Measurements from ENCODE around the gene TPCN2.

TPCN2 gene

GRCh38 chr11:69152733-69153421 lies 104.1 kb downstream of the TPCN2 start:
- DNase-seq (ENCODE audit: low spot score), result no peak

GRCh38 chr11:69153661-69154060 lies 104.9 kb downstream of the TPCN2 start:
- no peak for DNase-seq (ENCODE audit: low spot score)

- DNase-seq (ENCODE audit: low spot score), result no peak
These were observed 105.6 kb downstream of the TPCN2 start for GRCh38 chr11:69154211-69154913.

DNA sequence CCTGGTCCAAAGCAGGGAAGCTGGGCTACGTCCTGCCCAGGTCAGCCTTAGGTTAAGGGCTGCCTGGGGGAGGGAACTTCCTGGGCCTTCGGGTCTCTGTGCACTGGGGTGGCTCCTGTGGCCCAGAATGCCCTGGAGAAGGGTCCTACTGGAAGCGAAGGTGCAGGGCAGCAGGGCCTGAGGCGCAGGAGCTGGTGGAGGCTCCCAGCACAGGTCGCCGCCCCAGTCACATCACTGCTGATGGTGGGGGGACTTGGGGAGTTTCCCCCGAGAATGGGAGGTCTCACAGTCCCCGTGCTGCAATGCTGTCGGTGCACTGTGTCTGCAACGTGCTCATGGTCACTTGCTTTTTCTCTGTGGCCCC lies 106.2 kb downstream of the TPCN2 start:
- DNase-seq (ENCODE audit: low spot score), result no peak

- DNase-seq (ENCODE audit: low spot score), result peak; percentile 34
These were observed 106.8 kb downstream of the TPCN2 start, which contains the start of gene SMIM38 for GRCh38 chr11:69155302-69156234. SMIM38 (plus strand) TSS chr11:69155935; CDS start chr11:69157847, 1,912 bp downstream.

GRCh38 chr11:69156235-69156639 lies 107.5 kb downstream of the TPCN2 start:
- DNase-seq (ENCODE audit: low spot score), result no peak

DNA sequence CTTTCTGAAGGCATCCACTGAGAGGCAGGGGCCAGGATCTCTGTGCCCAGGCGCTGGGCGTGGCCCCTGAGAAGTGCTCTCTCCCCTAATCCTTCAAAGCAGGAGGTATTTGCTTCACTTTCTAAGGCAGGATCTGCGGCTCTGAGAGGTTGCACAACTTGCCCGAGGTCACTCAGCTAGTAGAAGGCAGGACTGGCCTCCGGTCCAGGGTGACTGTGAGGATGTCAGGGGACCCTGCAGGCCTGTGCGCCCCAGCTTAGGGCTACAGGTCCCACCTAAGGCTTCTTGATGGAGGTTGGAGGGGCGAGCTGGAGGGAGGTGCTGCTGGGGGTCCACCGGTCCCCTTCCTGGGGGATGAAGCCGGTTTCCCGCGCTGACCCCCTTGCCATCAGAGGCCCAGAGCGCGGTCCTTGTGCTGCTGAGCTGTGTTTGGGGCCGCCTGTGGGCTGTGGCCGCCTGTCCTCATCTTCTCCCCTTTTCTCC lies 108.0 kb downstream of the TPCN2 start:
- DNase-seq (ENCODE audit: low spot score), result peak; percentile 17

DNA sequence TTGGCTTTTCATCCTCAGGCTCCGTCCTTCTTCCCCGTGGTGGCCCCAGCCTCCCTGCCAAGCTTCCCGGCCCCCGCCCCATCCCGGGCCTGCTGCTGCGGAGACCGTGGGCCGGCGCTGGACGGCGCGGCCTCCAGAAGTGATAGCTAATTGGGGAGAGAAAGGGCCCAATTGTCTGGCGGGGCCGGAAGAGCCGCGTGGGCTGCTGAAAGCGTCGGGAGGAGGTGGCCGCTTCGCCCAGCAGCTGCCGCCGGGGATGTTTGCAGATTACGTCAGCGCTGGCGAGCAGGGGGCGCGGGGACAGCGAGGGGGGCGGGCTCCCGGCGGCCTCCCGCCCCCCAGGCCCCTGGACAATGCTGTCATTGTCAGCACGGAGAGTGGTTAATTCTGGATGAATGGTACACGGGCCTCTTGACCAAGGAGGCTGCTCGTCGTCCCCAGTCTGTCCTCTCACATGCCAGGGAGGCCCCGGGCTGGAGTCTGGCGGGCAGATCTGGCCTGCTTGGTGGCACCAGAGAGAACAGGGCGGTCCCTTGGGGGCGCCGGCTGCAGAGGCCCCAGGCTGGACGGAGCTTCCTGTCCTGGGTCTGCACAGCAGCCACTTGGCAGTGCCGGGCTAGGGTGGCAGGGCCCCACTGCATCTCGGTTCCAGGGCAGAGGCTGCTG lies 108.6 kb downstream of the TPCN2 start:
- peak; percentile 91 for DNase-seq (ENCODE audit: low spot score)

- DNase-seq (ENCODE audit: low spot score), result no peak
These were observed 109.1 kb downstream of the TPCN2 start for GRCh38 chr11:69157822-69158231.

DNA sequence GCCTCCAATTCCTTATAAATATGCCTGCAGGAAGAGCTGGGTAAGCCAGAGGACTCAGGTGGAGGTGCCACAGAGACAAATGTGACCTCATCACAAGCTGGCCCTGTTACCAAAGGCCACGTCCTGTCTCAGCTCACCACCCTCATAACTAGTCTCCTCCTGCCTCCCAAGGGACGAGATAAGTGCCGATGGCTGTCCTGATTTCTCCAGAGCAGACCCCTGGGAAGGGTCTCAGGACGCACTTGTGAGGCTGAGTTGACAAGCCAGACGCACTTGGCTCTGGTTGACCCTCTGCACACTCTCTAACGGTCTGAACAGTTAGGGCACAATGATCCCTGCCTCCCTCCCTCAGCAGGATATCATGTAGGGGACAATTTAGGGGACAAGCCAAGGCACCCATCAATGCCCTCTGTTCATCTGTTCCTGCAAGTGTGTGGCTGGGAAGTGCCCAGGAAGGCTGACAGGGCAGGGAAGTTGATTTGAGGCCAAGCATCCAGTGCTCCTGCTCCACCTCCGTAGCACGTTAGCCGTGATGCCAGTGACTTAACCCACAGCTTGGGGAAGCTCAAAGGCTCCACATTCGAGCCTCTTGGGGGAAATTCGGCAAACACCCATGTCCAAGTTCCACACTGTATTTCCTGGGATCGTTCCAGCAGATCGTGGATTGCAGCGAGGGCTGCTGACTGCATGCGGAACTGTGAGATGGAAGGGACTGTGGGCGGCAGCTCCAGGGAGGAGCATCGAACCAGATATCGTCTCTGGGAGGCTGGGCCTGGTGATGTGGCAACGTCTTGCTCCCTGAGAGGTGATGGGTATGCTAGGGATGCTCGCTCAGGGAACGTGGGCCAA lies 109.8 kb downstream of the TPCN2 start:
- no peak for DNase-seq (ENCODE audit: low spot score)

- DNase-seq (ENCODE audit: low spot score), result no peak
These were observed 110.6 kb downstream of the TPCN2 start for GRCh38 chr11:69159150-69159852.

GRCh38 chr11:69160296-69161116 lies 111.8 kb downstream of the TPCN2 start:
- no peak for DNase-seq (ENCODE audit: low spot score)

- peak; percentile 10 for DNase-seq (ENCODE audit: low spot score)
These were observed 112.3 kb downstream of the TPCN2 start for GRCh38 chr11:69161117-69161407.

DNA sequence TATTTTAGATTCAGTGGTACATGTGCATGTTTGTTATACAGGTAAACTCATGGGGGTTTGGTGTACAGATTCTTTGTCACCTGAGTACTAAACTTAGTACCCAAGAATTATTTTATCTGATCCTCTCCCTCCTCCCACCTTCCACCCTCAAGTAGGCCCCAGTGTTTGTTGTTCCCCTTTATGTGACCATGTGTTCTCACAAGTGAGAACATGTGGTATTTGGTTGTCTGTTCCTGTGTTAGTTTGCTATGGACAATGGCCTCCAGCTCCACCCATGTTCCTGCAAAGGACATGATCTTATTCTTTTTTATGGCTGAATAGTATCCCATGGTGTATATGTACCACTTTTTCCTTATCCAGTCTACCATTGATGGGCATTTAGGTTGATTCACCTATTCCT lies 113.8 kb downstream of the TPCN2 start:
- no peak for DNase-seq (ENCODE audit: low spot score)

DNA sequence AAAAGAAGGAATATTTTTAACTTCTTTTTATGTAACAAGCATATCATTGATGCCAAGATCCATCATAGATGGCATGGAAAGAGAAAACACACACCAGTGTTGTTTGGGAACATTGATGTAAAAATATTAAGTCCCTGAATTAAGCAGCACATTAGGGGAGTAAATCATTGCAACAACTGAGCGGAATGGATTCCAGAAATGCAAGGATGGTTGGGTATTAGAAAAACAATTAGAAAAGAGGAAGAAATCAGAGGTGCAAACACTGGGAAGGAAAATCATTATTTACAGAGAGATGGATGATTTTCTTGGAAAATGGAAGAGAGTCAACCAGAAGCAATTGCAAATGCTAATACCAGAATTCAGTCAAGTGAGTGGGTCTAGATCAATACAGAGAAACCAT lies 115.1 kb downstream of the TPCN2 start:
- DNase-seq (ENCODE audit: low spot score), result no peak

DNA sequence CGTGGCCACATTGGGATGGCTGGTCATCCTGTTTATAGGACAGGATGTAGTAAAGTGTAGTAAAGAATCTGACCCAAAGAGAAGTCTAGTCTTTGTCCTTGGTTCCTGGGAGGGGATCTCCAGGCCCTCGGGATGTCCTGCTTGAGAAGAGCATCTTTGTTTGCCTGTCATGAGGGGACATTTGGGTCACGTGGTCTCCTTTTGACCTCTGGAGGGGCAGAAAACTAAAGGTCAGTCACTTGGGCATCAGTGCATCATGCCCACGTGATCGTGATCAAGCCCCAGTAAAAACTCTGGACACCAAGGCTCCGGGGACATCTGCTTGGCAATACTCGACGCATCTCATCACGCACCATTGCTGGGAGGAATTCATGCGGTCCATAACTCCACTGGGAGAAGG lies 116.1 kb downstream of the TPCN2 start:
- DNase-seq (ENCODE audit: low spot score), result no peak

DNA sequence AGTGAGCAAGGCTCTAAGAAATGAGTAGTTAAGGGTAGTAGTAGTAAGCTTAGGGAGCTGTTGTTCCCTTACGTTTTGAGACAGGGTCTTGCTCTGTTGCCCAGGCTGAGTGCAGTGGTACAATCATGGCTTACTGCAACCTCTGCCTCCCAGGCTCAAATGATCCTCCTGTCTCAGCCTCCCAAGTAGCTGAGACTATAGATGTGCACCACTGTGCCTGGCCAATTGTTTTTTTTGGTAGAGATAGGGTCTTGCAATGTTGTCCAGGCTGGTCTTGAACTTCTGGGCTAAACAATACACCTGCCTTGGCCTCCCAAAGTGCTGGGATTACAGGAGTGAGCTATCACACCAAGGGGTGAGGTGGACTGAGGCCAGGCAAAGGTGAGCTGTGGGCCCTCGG lies 117.0 kb downstream of the TPCN2 start:
- no peak for DNase-seq (ENCODE audit: low spot score)

DNA sequence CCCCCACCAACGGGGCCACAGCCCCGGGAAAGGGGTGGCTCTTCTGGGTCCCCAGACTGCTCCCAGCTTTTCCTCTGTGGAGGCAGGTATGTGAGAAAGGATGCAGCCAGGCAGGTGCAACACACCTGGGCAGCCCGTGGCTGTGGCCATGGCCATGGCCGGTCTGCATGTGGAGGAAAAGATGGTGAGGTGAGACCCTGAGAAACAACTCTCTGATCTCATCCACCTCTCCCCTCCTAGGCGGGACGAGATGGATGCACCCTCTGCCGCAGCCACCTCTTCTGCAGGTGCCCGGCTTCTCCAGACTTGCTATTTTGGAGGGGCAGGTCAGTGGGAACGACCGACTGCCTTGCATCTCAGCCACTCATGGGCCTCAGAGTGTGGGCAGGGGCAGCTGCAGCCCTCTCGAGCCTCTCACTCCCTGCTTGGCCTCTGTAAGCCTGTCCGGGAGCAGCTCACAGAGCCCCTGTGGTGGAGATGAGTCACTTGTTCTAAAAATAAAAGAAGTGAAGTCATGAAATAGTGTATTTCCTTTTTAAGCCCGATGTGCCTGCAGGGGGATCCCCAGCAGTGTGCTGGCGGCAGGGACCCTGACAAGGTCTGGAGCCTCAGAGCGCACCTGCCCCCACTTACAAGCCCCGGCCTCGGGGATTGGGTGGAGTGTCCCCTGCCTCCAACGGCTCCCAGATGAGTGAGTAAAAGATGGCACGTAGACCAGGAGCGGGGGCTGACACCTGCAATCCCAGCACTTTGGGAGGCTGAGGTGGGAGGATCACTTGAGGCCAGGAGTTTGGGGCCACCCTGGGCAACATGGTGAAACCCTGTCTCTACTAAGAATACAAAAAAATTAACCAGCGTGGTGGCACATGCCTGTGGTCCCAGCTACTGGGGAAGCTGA lies 117.7 kb downstream of the TPCN2 start:
- DNase-seq (ENCODE audit: low spot score), result peak; percentile 33
